ENCODE data around the gene ADGRL3.

The ADGRL3 gene

DNA sequence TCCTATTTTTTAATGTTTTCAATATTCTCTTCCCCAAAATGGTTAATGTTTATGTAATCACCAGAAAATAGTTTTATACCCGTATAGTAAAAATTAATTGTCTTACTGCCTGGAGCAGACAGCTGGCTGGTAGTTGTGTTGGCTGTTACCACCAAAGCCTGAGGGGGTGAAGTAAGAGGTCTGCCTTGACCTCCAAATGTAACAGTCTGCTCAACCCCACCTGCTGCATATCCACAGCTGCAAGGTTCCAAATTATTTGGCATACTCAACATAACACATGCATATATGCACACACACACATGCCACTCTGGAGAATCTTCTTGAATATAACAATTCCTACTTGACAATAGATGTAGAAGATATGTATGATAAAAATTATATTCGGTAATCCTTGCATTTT is 624.3 kb downstream of the ADGRL3 start:
- no peak overlapping the region for H3K4me3 ChIP-seq (ENCODE audit: low read depth, low read length)
- no peak for DNase-seq (ENCODE audit: low read depth, low spot score)
- TF ChIP-seq, protein P1, sequence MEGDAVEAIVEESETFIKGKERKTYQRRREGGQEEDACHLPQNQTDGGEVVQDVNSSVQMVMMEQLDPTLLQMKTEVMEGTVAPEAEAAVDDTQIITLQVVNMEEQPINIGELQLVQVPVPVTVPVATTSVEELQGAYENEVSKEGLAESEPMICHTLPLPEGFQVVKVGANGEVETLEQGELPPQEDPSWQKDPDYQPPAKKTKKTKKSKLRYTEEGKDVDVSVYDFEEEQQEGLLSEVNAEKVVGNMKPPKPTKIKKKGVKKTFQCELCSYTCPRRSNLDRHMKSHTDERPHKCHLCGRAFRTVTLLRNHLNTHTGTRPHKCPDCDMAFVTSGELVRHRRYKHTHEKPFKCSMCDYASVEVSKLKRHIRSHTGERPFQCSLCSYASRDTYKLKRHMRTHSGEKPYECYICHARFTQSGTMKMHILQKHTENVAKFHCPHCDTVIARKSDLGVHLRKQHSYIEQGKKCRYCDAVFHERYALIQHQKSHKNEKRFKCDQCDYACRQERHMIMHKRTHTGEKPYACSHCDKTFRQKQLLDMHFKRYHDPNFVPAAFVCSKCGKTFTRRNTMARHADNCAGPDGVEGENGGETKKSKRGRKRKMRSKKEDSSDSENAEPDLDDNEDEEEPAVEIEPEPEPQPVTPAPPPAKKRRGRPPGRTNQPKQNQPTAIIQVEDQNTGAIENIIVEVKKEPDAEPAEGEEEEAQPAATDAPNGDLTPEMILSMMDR (IDR thresholded peaks at IDR 0.05; ENCODE audit: low read depth, low read length) = no peak
- in situ Hi-C loops (cut with HindIII; ENCODE audit: low sequenced_read_pairs) = no loop called here

- DNase-seq (ENCODE audit: low read depth, low spot score) = no peak
- TF ChIP-seq, protein P1 (IDR thresholded peaks at IDR 0.05; ENCODE audit: low read depth, low read length) = no peak
- in situ Hi-C loops (cut with HindIII; ENCODE audit: low sequenced_read_pairs) = no loop called here
- no peak overlapping the region for H3K4me3 ChIP-seq (ENCODE audit: low read depth, low read length)
Observed at GRCh38 chr4:61827907-61828391, 627.8 kb downstream of the ADGRL3 start.

DNA sequence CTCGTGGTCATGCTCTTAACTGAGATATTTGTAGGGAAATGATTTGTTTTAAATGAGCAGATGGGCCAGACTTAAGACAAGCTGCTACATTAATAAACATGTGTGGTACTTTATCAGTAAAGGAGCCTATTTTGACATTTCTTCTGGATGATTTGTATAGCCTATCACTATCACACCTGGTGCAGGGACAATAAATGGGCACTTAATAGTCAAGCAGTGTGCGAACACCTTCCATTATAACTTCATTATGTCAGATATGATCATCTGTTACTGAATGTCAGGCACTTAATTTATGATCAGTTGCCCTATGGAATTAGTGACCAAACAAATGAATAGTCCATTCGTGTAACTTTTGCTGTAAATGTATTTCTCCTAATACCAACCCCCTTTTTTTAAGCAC is 628.8 kb downstream of the ADGRL3 start:
- DNase-seq (ENCODE audit: low read depth, low spot score) = no peak
- no peak overlapping the region for H3K4me3 ChIP-seq (ENCODE audit: low read depth, low read length)
- TF ChIP-seq, protein P1 (IDR thresholded peaks at IDR 0.05; ENCODE audit: low read depth, low read length) = no peak
- in situ Hi-C loops (cut with HindIII; ENCODE audit: low sequenced_read_pairs) = no loop called here

GRCh38 chr4:61831987-61832386 is 631.9 kb downstream of the ADGRL3 start:
- in situ Hi-C loops (cut with HindIII; ENCODE audit: low sequenced_read_pairs) = no loop called here
- H3K4me3 ChIP-seq (ENCODE audit: low read depth, low read length) = no peak overlapping the region
- TF ChIP-seq, protein P1 (IDR thresholded peaks at IDR 0.05; ENCODE audit: low read depth, low read length) = no peak
- DNase-seq (ENCODE audit: low read depth, low spot score) = no peak

- no peak for DNase-seq (ENCODE audit: low read depth, low spot score)
- in situ Hi-C loops (cut with HindIII; ENCODE audit: low sequenced_read_pairs) = no loop called here
- no peak overlapping the region for H3K4me3 ChIP-seq (ENCODE audit: low read depth, low read length)
- TF ChIP-seq, protein P1 (IDR thresholded peaks at IDR 0.05; ENCODE audit: low read depth, low read length) = no peak
Observed at GRCh38 chr4:61837395-61837794, 637.3 kb downstream of the ADGRL3 start.

DNA sequence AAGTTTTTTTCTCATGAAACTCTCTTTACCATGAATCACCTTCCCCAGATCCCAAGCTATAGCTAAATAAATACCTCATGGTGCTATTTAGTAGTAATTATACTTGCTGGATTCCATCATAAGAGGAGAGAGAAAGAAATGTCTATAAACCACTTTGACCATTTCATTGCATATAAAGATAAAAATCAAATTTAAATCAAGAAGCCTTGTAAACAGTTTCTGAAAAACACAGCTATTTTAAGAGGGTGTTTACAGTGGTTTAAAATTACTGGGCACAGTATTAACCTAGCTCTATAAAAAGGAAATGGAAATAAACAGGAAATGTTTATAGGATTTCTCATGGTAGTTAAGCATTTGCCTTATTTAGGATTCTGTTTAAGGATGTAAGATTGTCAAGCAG is 637.9 kb downstream of the ADGRL3 start:
- in situ Hi-C loops (cut with HindIII; ENCODE audit: low sequenced_read_pairs) = no loop called here
- DNase-seq (ENCODE audit: low read depth, low spot score) = no peak
- TF ChIP-seq, protein P1 (IDR thresholded peaks at IDR 0.05; ENCODE audit: low read depth, low read length) = no peak
- H3K4me3 ChIP-seq (ENCODE audit: low read depth, low read length) = no peak overlapping the region

DNA sequence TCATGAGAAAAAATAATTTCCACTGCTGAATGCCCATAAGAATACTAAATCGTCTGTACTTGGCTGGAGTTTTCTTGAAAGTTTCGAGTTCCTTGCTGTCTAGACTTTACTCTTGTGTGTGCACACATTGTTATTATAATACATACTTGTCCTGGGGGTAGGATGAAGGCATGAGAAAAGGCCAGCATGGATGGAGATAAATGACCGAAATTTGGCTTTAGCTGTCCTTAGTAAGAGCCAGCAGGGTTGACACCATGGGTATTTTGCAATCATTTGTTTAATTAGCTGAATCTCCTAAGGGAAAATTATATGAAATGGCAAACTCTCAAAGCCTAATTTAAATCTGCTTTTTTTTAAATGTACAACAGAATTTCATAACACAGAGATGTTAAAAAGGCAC is 641.6 kb downstream of the ADGRL3 start:
- DNase-seq (ENCODE audit: low read depth, low spot score) = no peak
- in situ Hi-C loops (cut with HindIII; ENCODE audit: low sequenced_read_pairs) = no loop called here
- TF ChIP-seq, protein P1 (IDR thresholded peaks at IDR 0.05; ENCODE audit: low read depth, low read length) = no peak
- no peak overlapping the region for H3K4me3 ChIP-seq (ENCODE audit: low read depth, low read length)
